ENCODE results near the gene FOXJ3. TPM values are rescaled to one million over a fixed set of nuclear protein-coding genes. Genes with fewer than 3 reads are reported as not detected.

FOXJ3 gene
- total RNA-seq, 6 donors from 2014 or later = 21.6 to 81.4 (median 39.3) TPM

- H3K27me3 ChIP-seq = no peaks in the 10 kb centered on the region
- H3K4me1 ChIP-seq = peaks cover 0 to 25% (median 9%) of the 10 kb centered on the region in 4 donors
- no peaks in the 10 kb centered on the region for H3K9me3 ChIP-seq
- H3K36me3 ChIP-seq = no peaks in the 10 kb centered on the region
- TF ChIP-seq CTCF (IDR thresholded peaks at IDR 0.05) (no peak), POLR2A (IDR thresholded peaks at IDR 0.05) (no peak), POLR2AphosphoS5 (IDR thresholded peaks at IDR 0.05) (no peak), EP300 (IDR thresholded peaks at IDR 0.05) (no peak)
- H3K27ac ChIP-seq = no peak overlapping the region
- no peak for DNase-seq
- no peak overlapping the region for H3K4me3 ChIP-seq
- ATAC-seq (ENCODE audit: low FRiP score in 2 of 2) = no peak
- WGBS, 2 donors = 95 to 96% methylated on average over 4 of the region's 4 CpGs
Observed at GRCh38 chr1:42138586-42138985, 196.4 kb downstream of the FOXJ3 start.

- Histone ChIP-seq H3K9me3 (no peaks in the 10 kb centered on the region), H3K4me1 (peaks cover 0 to 24% (median 5%) of the 10 kb centered on the region in 4 donors), H3K27ac (no peak overlapping the region), H3K4me3 (no peak overlapping the region), H3K36me3 (no peaks in the 10 kb centered on the region), H3K27me3 (no peaks in the 10 kb centered on the region)
- DNase-seq = peak in 1 of 2 donors; percentile 32
- TF ChIP-seq POLR2AphosphoS5 (IDR thresholded peaks at IDR 0.05) = no peak
- TF ChIP-seq CTCF (IDR thresholded peaks at IDR 0.05) = no peak
- TF ChIP-seq EP300 (IDR thresholded peaks at IDR 0.05) = no peak
- TF ChIP-seq POLR2A (IDR thresholded peaks at IDR 0.05) = no peak
- ATAC-seq (ENCODE audit: low FRiP score in 2 of 2) = no peak
- WGBS, 2 donors = 83 to 87% methylated on average over 8 to 10 of the region's 10 CpGs
Observed at GRCh38 chr1:42137766-42138165, 197.3 kb downstream of the FOXJ3 start.

- Histone ChIP-seq H3K4me1 (peaks cover 0 to 24% (median 5%) of the 10 kb centered on the region in 4 donors), H3K4me3 (no peak overlapping the region), H3K27ac (no peak overlapping the region), H3K9me3 (no peaks in the 10 kb centered on the region), H3K27me3 (no peaks in the 10 kb centered on the region), H3K36me3 (no peaks in the 10 kb centered on the region)
- no peak for ATAC-seq (ENCODE audit: low FRiP score in 2 of 2)
- TF ChIP-seq CTCF (IDR thresholded peaks at IDR 0.05) (no peak), POLR2AphosphoS5 (IDR thresholded peaks at IDR 0.05) (no peak), POLR2A (IDR thresholded peaks at IDR 0.05) (no peak), EP300 (IDR thresholded peaks at IDR 0.05) (no peak)
- no peak for DNase-seq
Observed at GRCh38 chr1:42136466-42136865, 198.6 kb downstream of the FOXJ3 start.

- H3K27ac ChIP-seq = peak overlapping the region in 2 of 4 donors; percentile 45 to 53
- peak; percentile 53 to 85 for ATAC-seq (ENCODE audit: low FRiP score in 2 of 2)
- peaks cover 0 to 17% (median 5%) of the 10 kb centered on the region in 4 donors for H3K4me1 ChIP-seq
- H3K9me3 ChIP-seq = no peaks in the 10 kb centered on the region
- DNase-seq = peak in 1 of 2 donors; percentile 74
- WGBS, 2 donors = 35 to 41% methylated on average over 3 of the region's 3 CpGs
- no peaks in the 10 kb centered on the region for H3K27me3 ChIP-seq
- no peaks in the 10 kb centered on the region for H3K36me3 ChIP-seq
- TF ChIP-seq POLR2AphosphoS5 (IDR thresholded peaks at IDR 0.05) (peak in 1 of 2 donors; percentile 49), POLR2A (IDR thresholded peaks at IDR 0.05) (no peak), CTCF (IDR thresholded peaks at IDR 0.05) (no peak), EP300 (IDR thresholded peaks at IDR 0.05) (peak in 1 of 4 donors; percentile 47)
- H3K4me3 ChIP-seq = no peak overlapping the region
Observed at GRCh38 chr1:42135426-42135825, 199.6 kb downstream of the FOXJ3 start.

GRCh38 chr1:42133809-42134526, 201.1 kb downstream of the FOXJ3 start:
- Histone ChIP-seq H3K36me3 (no peaks in the 10 kb centered on the region), H3K9me3 (no peaks in the 10 kb centered on the region), H3K27ac (no peak overlapping the region), H3K4me1 (peaks cover 0 to 16% (median 5%) of the 10 kb centered on the region in 4 donors), H3K27me3 (no peaks in the 10 kb centered on the region), H3K4me3 (no peak overlapping the region)
- DNase-seq (no peak), ATAC-seq (ENCODE audit: low FRiP score in 2 of 2) (no peak)
- TF ChIP-seq POLR2AphosphoS5 (IDR thresholded peaks at IDR 0.05) = no peak
- 80 to 83% methylated on average over 10 of the region's 10 CpGs for WGBS, 2 donors
